Caco-2 (cell line): ENCODE measurements around the gene KCNK13. TPM values are rescaled to one million over a fixed set of nuclear protein-coding genes. Genes with fewer than 3 reads are reported as not detected.

ENCODE experiments used
- BruUV-seq: library from RNA; stranded (reverse); fragments of 400-500 nt; replicated peaks from 2 replicates; lab custom pipeline; 2021; lab: Mats Ljungman, UMichigan
- CTCF ChIA-PET: fragments of 300-600 bp; sonication (Branson Sonifier 250); formaldehyde crosslinking; loops from one replicate; lab custom pipeline; 2022; ENCODE audit warnings: antibody characterized with exemption; lab: Charles Lee
- POLR2A ChIA-PET: fragments of 300-600 bp; sonication (Branson Sonifier 250); formaldehyde crosslinking; loops from one replicate; lab custom pipeline; 2022; ENCODE audit warnings: antibody characterized with exemption; lab: Charles Lee
- DNase-seq, 2 experiments: peaks; one replicate each; pipeline versions ENCODE4 v3.0.0 to v3.0.0-alpha.2; 2020 to 2022
- H3K27me3 ChIP-seq: replicated peaks from 2 replicates; pipeline ENCODE4 v1.6.0; 2011; ENCODE audit warnings: low read length; ENCODE audit not compliant: control insufficient read depth, insufficient read depth
- H3K36me3 ChIP-seq: 2 replicates; pipeline ENCODE4 v1.5.1; 2011; ENCODE audit warnings: low read length; ENCODE audit not compliant: control insufficient read depth, insufficient read depth
- H3K4me1 ChIP-seq: fragments of 250-450 bp; sonication (Bioruptor Pico); 2 replicates; pipeline ENCODE4 v1.5.1; 2020; ENCODE audit warnings: mild to moderate bottlenecking
- H3K4me3 ChIP-seq: 2 replicates; pipeline ENCODE4 v1.5.1; 2011; ENCODE audit warnings: low read depth, mild to moderate bottlenecking, control low read depth, low read length
- H3K9me3 ChIP-seq: fragments of 250-450 bp; sonication (Bioruptor Pico); 2 replicates; pipeline ENCODE4 v1.5.1; 2020; ENCODE audit warnings: mild to moderate bottlenecking, moderate library complexity
- H3K27ac Mint-ChIP-seq: one replicate; pipeline ENCODE4 v1.8.0; 2022; ENCODE audit warnings: mixed read lengths; ENCODE audit not compliant: unreplicated experiment
- H3K27me3 Mint-ChIP-seq: one replicate; pipeline ENCODE4 v1.8.0; 2022; ENCODE audit warnings: mixed read lengths; ENCODE audit not compliant: insufficient read depth, unreplicated experiment
- H3K36me3 Mint-ChIP-seq: one replicate; pipeline ENCODE4 v1.8.0; 2022; ENCODE audit warnings: mild to moderate bottlenecking, mixed read lengths; ENCODE audit not compliant: insufficient read depth, unreplicated experiment
- H3K4me1 Mint-ChIP-seq: one replicate; pipeline ENCODE4 v1.8.0; 2022; ENCODE audit warnings: low read depth, mixed read lengths; ENCODE audit not compliant: unreplicated experiment
- H3K4me3 Mint-ChIP-seq: one replicate; pipeline ENCODE4 v1.8.0; 2022; ENCODE audit warnings: mild to moderate bottlenecking, moderate library complexity, mixed read lengths; ENCODE audit not compliant: unreplicated experiment
- H3K9me3 Mint-ChIP-seq: one replicate; pipeline ENCODE4 v1.8.0; 2022; ENCODE audit warnings: mixed read lengths; ENCODE audit not compliant: unreplicated experiment
- CTCF ChIP-seq, 2 experiments: fragments of 200-600 bp in 1 of 2; IDR thresholded peaks; 1 replicate in 1 of 2; 2 replicates in 1 of 2; pipeline versions ENCODE4 v1.5.1 to v1.8.0; 2011 to 2022; ENCODE audit warnings: antibody characterized with exemption in 1 of 2, control low read depth in 1 of 2, inconsistent platforms in 1 of 2, low read depth in 1 of 2, low read length in 1 of 2, mild to moderate bottlenecking in 1 of 2, moderate library complexity in 1 of 2; ENCODE audit not compliant: insufficient read depth in 1 of 2, severe bottlenecking in 1 of 2, unreplicated experiment in 1 of 2
- intact Hi-C: fragments of 100-400 bp; cut with micrococcal nuclease; formaldehyde crosslinking; loops from one replicate; pipeline ENCODE4 v1.10.0; 2022; ENCODE audit not compliant: unreplicated experiment
- total RNA-seq: library from RNA; stranded (reverse); gene quantifications from 2 replicates; pipeline ENCODE4 v1.2.3, GENCODE V29; 2022

KCNK13 gene
- total RNA-seq, 1 experiment from 2014 or later, result not detected

GRCh38 chr14:90140956-90141316 is 79.1 kb downstream of the KCNK13 start:
- BruUV-seq, result no TSS peak
- no peaks in the 10 kb centered on the region for H3K36me3 ChIP-seq
- Mint-ChIP-seq H3K9me3 (no peaks in the 10 kb centered on the region), H3K36me3 (no peaks in the 10 kb centered on the region), H3K4me3 (no peak overlapping the region), H3K27ac (no peak overlapping the region), H3K27me3 (peaks cover 16% of the 10 kb centered on the region), H3K4me1 (no peaks in the 10 kb centered on the region)
- H3K9me3 ChIP-seq, result no peaks in the 10 kb centered on the region
- intact Hi-C loops, result no loop called here
- ChIA-PET POLR2A (interaction anchor here (0.5 kb wide), 1 partner anchor 242 kb away, joined by 4 read pairs; no protein-coding TSS in a partner anchor), CTCF (no interaction called here)
- TF ChIP-seq CTCF (IDR thresholded peaks at IDR 0.05; ENCODE audit: insufficient read depth in 1 of 2, low read depth in 1 of 2, low read length in 1 of 2, severe bottlenecking in 1 of 2, unreplicated experiment in 1 of 2), result no peak
- H3K4me1 ChIP-seq, result no peaks in the 10 kb centered on the region
- DNase-seq, result no peak
- no peaks in the 10 kb centered on the region for H3K27me3 ChIP-seq
- H3K4me3 ChIP-seq, result no peak overlapping the region

- H3K27me3 Mint-ChIP-seq, result peaks cover 16% of the 10 kb centered on the region
- ChIA-PET CTCF (no interaction called here), POLR2A (no interaction called here)
- Histone ChIP-seq H3K27me3 (no peaks in the 10 kb centered on the region), H3K36me3 (no peaks in the 10 kb centered on the region), H3K4me3 (no peak overlapping the region), H3K4me1 (no peaks in the 10 kb centered on the region), H3K9me3 (peaks cover 2% of the 10 kb centered on the region)
- H3K36me3 Mint-ChIP-seq, result no peaks in the 10 kb centered on the region
- DNase-seq, result no peak
- no peaks in the 10 kb centered on the region for H3K4me1 Mint-ChIP-seq
- no TSS peak for BruUV-seq
- H3K4me3 Mint-ChIP-seq, result no peak overlapping the region
- H3K9me3 Mint-ChIP-seq, result peaks cover 28% of the 10 kb centered on the region
- TF ChIP-seq CTCF (IDR thresholded peaks at IDR 0.05; ENCODE audit: insufficient read depth in 1 of 2, low read depth in 1 of 2, low read length in 1 of 2, severe bottlenecking in 1 of 2, unreplicated experiment in 1 of 2), result no peak
- intact Hi-C loops, result no loop called here
- H3K27ac Mint-ChIP-seq, result no peak overlapping the region
These were observed 91.6 kb downstream of the KCNK13 start for GRCh38 chr14:90153429-90153828.

DNA sequence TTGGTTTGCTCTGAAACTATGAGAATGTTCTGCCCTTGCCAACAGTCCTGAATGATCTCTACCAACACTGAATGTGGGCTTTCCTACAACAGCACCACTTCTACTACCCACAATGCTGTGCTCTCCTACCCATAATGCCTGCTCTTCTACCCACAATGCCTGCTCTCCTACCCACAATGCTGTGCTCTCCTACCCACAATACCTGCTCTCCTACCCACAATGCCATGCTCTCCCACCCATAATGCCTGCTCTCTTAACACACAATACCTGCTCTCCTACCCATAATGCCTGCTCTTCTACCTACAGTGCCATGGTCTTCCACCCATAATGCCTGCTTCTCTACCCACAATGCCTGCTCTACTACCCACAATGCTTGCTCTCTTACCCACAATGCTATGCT is 92.3 kb downstream of the KCNK13 start:
- Histone ChIP-seq H3K36me3 (no peaks in the 10 kb centered on the region), H3K9me3 (peaks cover 2% of the 10 kb centered on the region), H3K4me3 (no peak overlapping the region), H3K27me3 (no peaks in the 10 kb centered on the region), H3K4me1 (no peaks in the 10 kb centered on the region)
- Mint-ChIP-seq H3K4me1 (no peaks in the 10 kb centered on the region), H3K4me3 (peak overlapping the region; percentile 6), H3K27ac (no peak overlapping the region), H3K27me3 (peaks cover 16% of the 10 kb centered on the region), H3K36me3 (no peaks in the 10 kb centered on the region), H3K9me3 (peaks cover 28% of the 10 kb centered on the region)
- BruUV-seq, result no TSS peak
- CTCF ChIA-PET, result no interaction called here
- POLR2A ChIA-PET, result no interaction called here
- TF ChIP-seq CTCF (IDR thresholded peaks at IDR 0.05; ENCODE audit: insufficient read depth in 1 of 2, low read depth in 1 of 2, low read length in 1 of 2, severe bottlenecking in 1 of 2, unreplicated experiment in 1 of 2), result no peak
- peak in 1 of 2 experiments; percentile 12 for DNase-seq
- intact Hi-C loops, result no loop called here
